GM19240 (cell line): ENCODE data around the gene SLC35F2.
A peak's percentile ranks its signal among the peaks of the same experiment; 100 is the strongest.
"Not testable (repeated sequence)": the region's sequence is repeated elsewhere in the genome, so short reads cannot be mapped to it uniquely, and the experiment has no call there.

Source experiments
- DNase-seq: peaks from one replicate; pipeline ENCODE4 v3.0.0; 2011; ENCODE audit warnings: low spot score; ENCODE audit not compliant: insufficient read length

Gene SLC35F2

GRCh38 chr11:107858217-107859070, at the start of gene SLC35F2:
SLC35F2 (minus strand) TSS chr11:107858787; CDS start chr11:107858767, 20 bp downstream.
- DNase-seq = peak; percentile 43

GRCh38 chr11:107908211-107908610, 49.6 kb upstream of the SLC35F2 start:
- no peak for DNase-seq

- DNase-seq = no peak
Observed at GRCh38 chr11:107898270-107898669, 39.7 kb upstream of the SLC35F2 start.

GRCh38 chr11:107882095-107882820, 23.7 kb upstream of the SLC35F2 start:
- DNase-seq = no peak

- DNase-seq = not testable (repeated sequence)
Observed at GRCh38 chr11:107881471-107881870, 22.9 kb upstream of the SLC35F2 start.

GRCh38 chr11:107876141-107876540, 17.6 kb upstream of the SLC35F2 start:
- DNase-seq = no peak

- DNase-seq = no peak
Observed at GRCh38 chr11:107864591-107864990, 6.0 kb upstream of the SLC35F2 start.

- DNase-seq = no peak
Observed at GRCh38 chr11:107860688-107861087, 2.1 kb upstream of the SLC35F2 start.

- not testable (repeated sequence) for DNase-seq
Observed at GRCh38 chr11:107860240-107860620, 1.6 kb upstream of the SLC35F2 start.

- DNase-seq = no peak
Observed at GRCh38 chr11:107859459-107860239, 1.1 kb upstream of the SLC35F2 start.

GRCh38 chr11:107857550-107858216, 904 bp downstream of the SLC35F2 start:
- no peak for DNase-seq

- no peak for DNase-seq
Observed at GRCh38 chr11:107856981-107857517, 1.5 kb downstream of the SLC35F2 start.

GRCh38 chr11:107856180-107856980, 2.2 kb downstream of the SLC35F2 start:
- DNase-seq = no peak

GRCh38 chr11:107853070-107853469, 5.5 kb downstream of the SLC35F2 start:
- DNase-seq = no peak

- DNase-seq = no peak
Observed at GRCh38 chr11:107851704-107852310, 6.8 kb downstream of the SLC35F2 start.

- no peak for DNase-seq
Observed at GRCh38 chr11:107849790-107850189, 8.8 kb downstream of the SLC35F2 start.

GRCh38 chr11:107848345-107848744, 10.2 kb downstream of the SLC35F2 start:
- no peak for DNase-seq

- DNase-seq = no peak
Observed at GRCh38 chr11:107847184-107847583, 11.4 kb downstream of the SLC35F2 start.

- DNase-seq = no peak
Observed at GRCh38 chr11:107844041-107844440, 14.5 kb downstream of the SLC35F2 start.
